OCI-LY7 (cell line): ENCODE data around the gene CCDC60. TPM values are rescaled to one million over a fixed set of nuclear protein-coding genes. Genes with fewer than 3 reads are reported as not detected.

ENCODE experiments used
- BruUV-seq: library from RNA; stranded (reverse); fragments of 400-500 nt; replicated peaks from 2 replicates; lab custom pipeline; 2021; lab: Mats Ljungman, UMichigan
- CTCF ChIA-PET: fragments of 300-600 bp; sonication (Branson Sonifier 250); formaldehyde crosslinking; loops from one replicate; lab custom pipeline; 2022; ENCODE audit warnings: antibody characterized with exemption; ENCODE audit not compliant: unreplicated experiment; lab: Charles Lee
- POLR2A ChIA-PET: fragments of 300-600 bp; sonication (Branson Sonifier 250); formaldehyde crosslinking; loops from one replicate; lab custom pipeline; 2022; ENCODE audit warnings: antibody characterized with exemption; lab: Charles Lee
- DNase-seq: peaks from one replicate; pipeline ENCODE4 v3.0.0-alpha.2; 2015; ENCODE audit warnings: low spot score
- H2AFZ ChIP-seq: fragments of 200-600 bp; sonication (generic), shearing (Covaris generic); 2 replicates; pipeline ENCODE4 v1.6.1; 2014; ENCODE audit warnings: mild to moderate bottlenecking, antibody characterized with exemption, low read length, moderate library complexity
- H3K27ac ChIP-seq: fragments of 200-600 bp; sonication (generic); 2 replicates; pipeline ENCODE4 v1.5.1; 2014; ENCODE audit warnings: mixed run types, low read depth, mild to moderate bottlenecking, moderate library complexity, low read length, inconsistent platforms; ENCODE audit not compliant: poor library complexity, severe bottlenecking
- H3K36me3 ChIP-seq: fragments of 200-600 bp; sonication (generic); 2 replicates; pipeline ENCODE4 v1.6.1; 2014; ENCODE audit warnings: mild to moderate bottlenecking, antibody characterized with exemption, low read length, moderate library complexity, mixed read lengths; ENCODE audit not compliant: insufficient read depth
- H3K4me1 ChIP-seq: fragments of 200-600 bp; sonication (generic); 2 replicates; pipeline ENCODE4 v1.5.1; 2014; ENCODE audit warnings: mild to moderate bottlenecking, low read length; ENCODE audit not compliant: insufficient read depth, poor library complexity, severe bottlenecking
- H3K4me2 ChIP-seq: fragments of 200-600 bp; sonication (generic); 2 replicates; pipeline ENCODE4 v1.6.1; 2014; ENCODE audit warnings: mild to moderate bottlenecking, low read length
- H3K4me3 ChIP-seq: fragments of 200-600 bp; sonication (generic); 2 replicates; pipeline ENCODE4 v1.5.1; 2014; ENCODE audit warnings: mild to moderate bottlenecking, low read depth, low read length; ENCODE audit not compliant: poor library complexity, severe bottlenecking
- H3K79me2 ChIP-seq: fragments of 200-600 bp; sonication (generic); 2 replicates; pipeline ENCODE4 v1.6.1; 2016; ENCODE audit warnings: low read depth, mild to moderate bottlenecking, low read length, moderate library complexity, mixed read lengths; ENCODE audit not compliant: insufficient read depth
- H3K9me2 ChIP-seq: fragments of 200-600 bp; sonication (generic); 2 replicates; pipeline ENCODE4 v1.6.1; 2016; ENCODE audit warnings: mild to moderate bottlenecking, low read length, mixed read lengths; ENCODE audit not compliant: insufficient read depth
- H3K9me3 ChIP-seq: fragments of 200-600 bp; sonication (generic); 2 replicates; pipeline ENCODE4 v1.6.1; 2014; ENCODE audit warnings: mild to moderate bottlenecking, mixed run types, low read length, mixed read lengths
- H4K20me1 ChIP-seq: fragments of 200-600 bp; sonication (generic); 2 replicates; pipeline ENCODE4 v1.6.1; 2014; ENCODE audit warnings: mild to moderate bottlenecking, antibody characterized with exemption, low read length, moderate library complexity, mixed read lengths; ENCODE audit not compliant: insufficient read depth
- EZH2phosphoT487 ChIP-seq: fragments of 200-600 bp; sonication (generic); IDR thresholded peaks from 2 replicates; pipeline ENCODE4 v1.6.1; 2018; ENCODE audit warnings: low read depth, borderline replicate concordance, mild to moderate bottlenecking, mixed run types, antibody characterized with exemption, low read length, moderate library complexity, mixed read lengths
- intact Hi-C: fragments of 100-400 bp; cut with micrococcal nuclease; formaldehyde crosslinking; loops from one replicate; pipeline ENCODE4 v1.10.0; 2022; ENCODE audit not compliant: unreplicated experiment
- total RNA-seq, 2 experiments: library from RNA; depleted of rRNA in 1 of 2; stranded (reverse); fragments of >200 nt in 1 of 2; shearing (Covaris generic) in 1 of 2; gene quantifications; 2 replicates each; pipeline ENCODE4 v1.2.3, GENCODE V29; 2014 to 2022
- TF ChIP-seq, protein P1 (sequence below): fragments of 200-600 bp; sonication (generic); conservative IDR thresholded peaks from 2 replicates; pipeline ENCODE4 v1.5.1; 2014; ENCODE audit warnings: mild to moderate bottlenecking, antibody characterized with exemption, low read length, moderate library complexity, mixed read lengths

The CCDC60 gene
- total RNA-seq, 2 experiments from 2014 or later: not detected

DNA sequence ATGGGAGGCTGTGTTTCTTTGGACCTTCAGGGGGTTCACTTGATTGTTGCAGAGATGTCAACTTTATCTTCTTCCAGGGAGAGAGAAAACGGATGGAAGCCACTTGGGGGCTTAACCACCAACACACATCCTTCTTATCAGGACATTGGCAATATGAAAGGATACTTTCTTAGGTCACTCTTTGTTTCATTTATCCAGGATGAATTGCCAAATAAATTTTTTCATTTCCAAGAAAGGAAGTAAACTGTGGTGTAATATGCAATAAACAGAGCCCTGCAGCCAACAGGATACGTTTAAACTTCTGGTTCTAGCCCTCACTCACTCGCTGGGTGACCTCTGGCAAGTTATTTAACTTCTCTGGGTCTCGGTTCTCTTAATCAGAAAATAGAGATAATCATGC is 77.8 kb downstream of the CCDC60 start:
- CTCF ChIA-PET: no interaction called here
- no peak overlapping the region for H3K27ac ChIP-seq
- no peaks in the 10 kb centered on the region for H3K9me2 ChIP-seq
- no peaks in the 10 kb centered on the region for H3K9me3 ChIP-seq
- DNase-seq: no peak
- BruUV-seq: no TSS peak
- TF ChIP-seq EZH2phosphoT487: no peak
- TF ChIP-seq, protein P1, sequence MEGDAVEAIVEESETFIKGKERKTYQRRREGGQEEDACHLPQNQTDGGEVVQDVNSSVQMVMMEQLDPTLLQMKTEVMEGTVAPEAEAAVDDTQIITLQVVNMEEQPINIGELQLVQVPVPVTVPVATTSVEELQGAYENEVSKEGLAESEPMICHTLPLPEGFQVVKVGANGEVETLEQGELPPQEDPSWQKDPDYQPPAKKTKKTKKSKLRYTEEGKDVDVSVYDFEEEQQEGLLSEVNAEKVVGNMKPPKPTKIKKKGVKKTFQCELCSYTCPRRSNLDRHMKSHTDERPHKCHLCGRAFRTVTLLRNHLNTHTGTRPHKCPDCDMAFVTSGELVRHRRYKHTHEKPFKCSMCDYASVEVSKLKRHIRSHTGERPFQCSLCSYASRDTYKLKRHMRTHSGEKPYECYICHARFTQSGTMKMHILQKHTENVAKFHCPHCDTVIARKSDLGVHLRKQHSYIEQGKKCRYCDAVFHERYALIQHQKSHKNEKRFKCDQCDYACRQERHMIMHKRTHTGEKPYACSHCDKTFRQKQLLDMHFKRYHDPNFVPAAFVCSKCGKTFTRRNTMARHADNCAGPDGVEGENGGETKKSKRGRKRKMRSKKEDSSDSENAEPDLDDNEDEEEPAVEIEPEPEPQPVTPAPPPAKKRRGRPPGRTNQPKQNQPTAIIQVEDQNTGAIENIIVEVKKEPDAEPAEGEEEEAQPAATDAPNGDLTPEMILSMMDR: no peak
- no peaks in the 10 kb centered on the region for H3K4me1 ChIP-seq
- H3K4me2 ChIP-seq: no peak overlapping the region
- POLR2A ChIA-PET: no interaction called here
- no peaks in the 10 kb centered on the region for H3K36me3 ChIP-seq
- H2AFZ ChIP-seq: no peak overlapping the region
- H4K20me1 ChIP-seq: no peaks in the 10 kb centered on the region
- intact Hi-C loops: loop anchor here (2.0 to 10.0 kb wide), 2 partner anchors 298 to 438 kb away; no protein-coding TSS in a partner anchor
- no peak overlapping the region for H3K4me3 ChIP-seq
- no peaks in the 10 kb centered on the region for H3K79me2 ChIP-seq

DNA sequence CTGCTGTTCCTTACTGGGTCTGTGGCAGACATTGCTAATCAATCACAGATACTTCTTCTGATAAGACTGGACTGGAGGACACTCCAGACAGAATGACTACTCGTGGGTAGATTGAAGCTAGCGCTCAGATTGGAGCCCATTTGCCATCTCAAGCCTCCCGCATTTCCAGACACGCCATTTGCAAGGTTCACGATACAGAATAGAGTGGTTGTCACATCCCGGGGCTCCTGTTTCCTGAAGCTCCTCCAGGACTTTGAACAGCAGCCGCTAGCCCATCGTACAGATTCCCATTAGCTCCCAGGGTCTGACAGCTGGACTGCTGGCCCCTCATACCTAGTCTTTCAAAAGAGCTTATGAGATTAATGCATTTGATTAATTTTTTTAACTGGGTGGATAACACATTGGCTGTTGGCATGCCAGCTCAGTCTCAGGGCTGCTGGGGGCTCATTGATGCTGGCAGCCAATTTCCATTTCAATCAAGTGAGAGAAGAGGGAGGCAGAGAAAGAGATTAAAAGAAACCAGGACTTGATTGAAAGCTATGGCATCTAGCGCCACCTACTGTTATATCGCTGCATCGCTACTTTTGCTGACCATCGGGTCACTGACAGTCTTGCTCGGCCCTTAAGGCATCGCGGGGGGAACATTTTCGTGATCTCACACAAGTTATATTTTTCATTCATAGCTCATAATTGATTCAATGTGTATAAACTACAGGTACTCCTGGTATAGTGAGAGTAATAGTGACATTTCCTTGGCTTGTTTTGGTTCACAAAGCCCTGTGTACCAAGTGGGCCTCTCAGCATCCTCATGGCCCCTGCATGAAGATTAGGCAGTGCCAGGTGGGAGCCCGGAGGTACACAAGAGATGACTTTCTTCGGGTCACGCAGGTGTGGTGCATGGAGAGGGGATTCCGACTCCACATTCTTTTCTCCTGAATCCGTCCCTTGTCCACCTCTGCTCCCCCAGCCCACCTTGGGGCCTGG is 78.6 kb downstream of the CCDC60 start:
- Histone ChIP-seq H3K27ac (no peak overlapping the region), H3K36me3 (no peaks in the 10 kb centered on the region), H3K4me1 (no peaks in the 10 kb centered on the region), H4K20me1 (no peaks in the 10 kb centered on the region), H3K9me2 (no peaks in the 10 kb centered on the region), H2AFZ (no peak overlapping the region), H3K79me2 (no peaks in the 10 kb centered on the region), H3K4me2 (no peak overlapping the region), H3K4me3 (no peak overlapping the region), H3K9me3 (no peaks in the 10 kb centered on the region)
- ChIA-PET CTCF (no interaction called here), POLR2A (interaction anchor here (0.7 kb wide), 1 partner anchor 11 kb away, joined by 3 read pairs; no protein-coding TSS in a partner anchor)
- BruUV-seq: no TSS peak
- TF ChIP-seq, protein P1: peak; percentile 89
- TF ChIP-seq EZH2phosphoT487: no peak
- peak; percentile 47 for DNase-seq
- intact Hi-C loops: loop anchor here (2.0 to 10.0 kb wide), 2 partner anchors 298 to 438 kb away; no protein-coding TSS in a partner anchor

DNA sequence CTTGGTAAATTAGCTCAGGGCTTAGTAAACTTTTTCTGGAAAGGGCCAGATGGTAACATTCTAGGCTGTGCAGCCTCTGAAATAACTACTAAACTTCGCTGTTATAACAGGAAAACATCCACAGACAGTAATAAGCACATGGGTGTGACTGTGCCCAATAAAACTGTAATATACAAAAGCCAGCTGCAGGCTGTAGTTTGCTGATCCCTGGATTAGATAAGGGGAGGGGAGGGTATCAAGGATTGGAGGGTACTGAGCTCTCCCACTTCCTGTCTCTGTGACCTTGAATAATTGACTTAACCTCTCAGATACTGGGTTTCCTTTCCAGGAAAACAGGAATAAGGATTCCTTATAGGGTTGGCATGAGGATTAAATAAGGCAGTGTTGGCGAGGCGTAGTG is 81.2 kb downstream of the CCDC60 start:
- no peaks in the 10 kb centered on the region for H3K36me3 ChIP-seq
- ChIA-PET CTCF (no interaction called here), POLR2A (no interaction called here)
- no TSS peak for BruUV-seq
- TF ChIP-seq EZH2phosphoT487: no peak
- TF ChIP-seq, protein P1: no peak
- H3K9me2 ChIP-seq: no peaks in the 10 kb centered on the region
- H3K4me3 ChIP-seq: no peak overlapping the region
- H2AFZ ChIP-seq: no peak overlapping the region
- no peaks in the 10 kb centered on the region for H3K9me3 ChIP-seq
- no peak overlapping the region for H3K4me2 ChIP-seq
- no peaks in the 10 kb centered on the region for H3K4me1 ChIP-seq
- intact Hi-C loops: loop anchor here (10.0 kb wide), 1 partner anchor 441 kb away; no protein-coding TSS in a partner anchor
- no peaks in the 10 kb centered on the region for H3K79me2 ChIP-seq
- H4K20me1 ChIP-seq: no peaks in the 10 kb centered on the region
- DNase-seq: no peak
- H3K27ac ChIP-seq: no peak overlapping the region
